GM18868 (cell line): ENCODE results near the gene ESPNL.
A peak's percentile ranks its signal among the peaks of the same experiment; 100 is the strongest.

Experiments
- ATAC-seq: cut with Tn5 transposase; IDR thresholded peaks from one replicate; pipeline ENCODE4 v1.9.1; 2021; ENCODE audit warnings: mild to moderate bottlenecking, moderate library complexity; ENCODE audit not compliant: unreplicated experiment

The ESPNL gene

DNA sequence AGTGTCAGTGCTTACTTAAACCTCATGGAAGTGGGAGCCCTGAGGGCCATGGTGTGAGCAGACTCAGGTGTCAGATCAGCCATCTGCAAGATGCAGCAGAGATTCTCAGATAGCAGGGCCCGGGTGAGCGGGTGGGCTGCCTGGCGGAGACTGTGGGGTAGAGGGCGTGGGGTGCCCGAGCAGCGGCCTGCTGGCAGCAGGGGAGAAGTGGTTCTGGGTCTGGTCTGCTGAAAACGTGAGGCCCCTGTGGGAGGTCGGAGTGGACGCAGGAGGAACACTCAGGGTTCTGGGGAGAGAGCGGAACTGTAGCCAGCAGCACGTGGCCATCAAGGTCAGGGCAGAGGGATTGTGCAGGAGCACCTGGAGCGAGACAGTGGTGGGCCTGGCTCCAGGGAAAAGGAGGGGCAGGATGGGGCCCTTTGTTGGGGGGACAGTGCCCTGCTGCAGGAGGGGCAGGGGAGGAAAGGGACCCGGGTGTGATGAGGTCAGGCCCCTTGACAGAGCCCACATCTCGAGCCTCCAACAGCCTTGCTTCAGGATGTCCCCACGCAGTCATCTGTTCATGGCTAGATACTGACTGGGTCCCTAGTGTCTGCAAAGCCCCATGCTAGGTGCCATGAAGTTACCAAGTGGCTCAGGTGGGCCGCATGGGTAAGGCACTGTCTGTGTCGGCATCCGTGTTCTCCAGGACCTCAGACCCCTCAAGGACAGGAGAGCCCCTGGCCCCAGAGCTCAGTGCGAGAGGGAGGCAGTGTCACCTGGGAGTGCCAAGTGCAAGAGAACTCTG is 2.7 kb upstream of the ESPNL start:
- no peak for ATAC-seq

DNA sequence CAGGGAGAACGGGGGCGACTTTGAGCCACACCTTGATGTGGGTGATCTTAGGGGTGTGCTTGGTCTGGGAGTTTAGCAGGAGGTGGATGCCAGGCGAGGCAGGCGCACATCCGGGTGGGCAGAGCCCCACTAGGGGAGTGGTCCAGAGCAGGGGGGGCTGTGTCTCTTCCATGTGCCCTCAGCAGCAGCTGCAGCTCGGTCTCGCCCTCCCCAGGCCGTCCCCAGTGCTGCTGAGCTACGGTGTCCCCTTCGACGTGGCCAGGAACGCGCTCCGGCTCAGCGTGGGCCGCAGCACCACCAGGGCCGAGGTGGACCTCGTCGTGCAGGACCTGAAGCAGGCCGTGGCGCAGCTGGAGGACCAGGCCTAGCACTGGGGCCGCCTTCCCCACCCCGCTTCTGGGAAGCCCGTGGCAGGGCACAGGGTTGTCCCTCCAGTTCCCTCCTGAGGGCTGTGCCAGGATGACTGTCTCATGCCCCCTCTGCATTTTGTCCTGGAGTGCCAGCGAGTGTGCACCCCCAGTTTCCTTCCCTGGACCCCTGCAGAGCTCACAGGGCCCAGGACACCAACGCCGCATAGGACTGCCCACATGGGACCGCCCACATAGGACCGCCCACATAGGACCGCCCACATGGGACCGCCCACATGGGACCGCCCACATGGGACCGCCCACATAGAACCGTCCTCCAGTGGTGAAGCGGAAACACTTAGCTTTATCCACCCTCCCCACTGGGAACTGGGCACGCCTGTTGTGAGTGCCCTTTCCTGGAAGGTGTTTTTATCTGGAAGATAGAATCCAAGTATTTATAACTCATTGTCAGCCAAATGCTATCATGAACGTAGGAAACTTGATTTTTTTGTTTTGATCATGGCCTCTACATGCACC is 1.9 kb upstream of the ESPNL start:
- ATAC-seq = peak; percentile 74

DNA sequence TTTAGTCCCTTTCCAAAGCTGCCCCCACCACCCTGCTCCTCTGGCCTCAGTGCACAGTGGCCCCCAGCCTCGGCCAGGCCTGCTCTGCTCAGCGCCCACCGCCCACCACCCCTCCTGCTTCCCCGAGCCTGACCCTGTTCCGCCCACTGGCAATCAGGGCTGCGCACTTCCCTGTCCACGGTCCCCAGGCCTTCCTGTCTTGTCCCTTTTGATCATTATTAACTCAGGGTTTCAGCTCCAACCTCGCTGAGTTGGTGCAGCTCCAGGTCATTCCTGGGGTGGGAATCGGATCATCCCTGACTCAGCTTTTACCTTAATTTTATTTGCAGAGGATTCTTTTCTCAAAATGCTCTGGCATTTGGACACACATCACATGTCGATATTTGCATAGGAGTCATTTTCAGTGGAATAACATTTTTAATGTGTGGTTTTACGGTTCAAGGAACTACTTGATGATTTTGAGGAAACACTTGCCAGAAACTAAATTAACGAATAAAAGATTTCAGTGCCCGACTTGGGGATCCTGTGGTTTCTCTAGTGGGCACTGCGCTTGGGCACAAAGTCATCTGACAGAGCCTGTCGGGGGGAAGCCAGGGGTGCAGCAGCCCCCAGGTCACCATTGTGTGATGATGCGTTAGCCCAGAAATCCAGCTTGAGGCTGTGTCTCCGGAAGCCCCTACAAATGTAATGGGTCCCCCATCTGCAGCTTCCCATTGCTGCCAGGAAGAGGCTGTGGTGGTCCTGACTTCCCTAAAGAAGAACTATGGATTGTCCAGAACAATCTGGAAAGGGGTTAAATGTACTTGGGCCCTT is 1.0 kb upstream of the ESPNL start:
- ATAC-seq = peak; percentile 18

DNA sequence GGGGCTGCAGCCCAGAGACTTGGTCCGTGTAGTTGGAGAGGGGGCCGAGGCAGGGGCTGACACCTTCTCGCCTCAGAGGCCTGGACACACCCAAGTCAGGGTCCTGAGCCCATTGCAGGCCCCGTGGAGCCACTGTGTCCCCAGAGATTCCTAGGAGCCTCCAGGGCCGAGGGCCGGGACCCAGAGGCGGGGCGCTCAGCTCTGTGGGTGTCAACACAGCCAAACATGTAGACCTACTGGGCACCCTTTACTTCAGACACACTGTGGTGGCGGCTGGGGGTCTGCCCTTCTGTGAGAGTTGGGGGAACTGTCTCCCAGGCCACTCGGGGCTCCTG is 459 bp upstream of the ESPNL start:
- no peak for ATAC-seq

DNA sequence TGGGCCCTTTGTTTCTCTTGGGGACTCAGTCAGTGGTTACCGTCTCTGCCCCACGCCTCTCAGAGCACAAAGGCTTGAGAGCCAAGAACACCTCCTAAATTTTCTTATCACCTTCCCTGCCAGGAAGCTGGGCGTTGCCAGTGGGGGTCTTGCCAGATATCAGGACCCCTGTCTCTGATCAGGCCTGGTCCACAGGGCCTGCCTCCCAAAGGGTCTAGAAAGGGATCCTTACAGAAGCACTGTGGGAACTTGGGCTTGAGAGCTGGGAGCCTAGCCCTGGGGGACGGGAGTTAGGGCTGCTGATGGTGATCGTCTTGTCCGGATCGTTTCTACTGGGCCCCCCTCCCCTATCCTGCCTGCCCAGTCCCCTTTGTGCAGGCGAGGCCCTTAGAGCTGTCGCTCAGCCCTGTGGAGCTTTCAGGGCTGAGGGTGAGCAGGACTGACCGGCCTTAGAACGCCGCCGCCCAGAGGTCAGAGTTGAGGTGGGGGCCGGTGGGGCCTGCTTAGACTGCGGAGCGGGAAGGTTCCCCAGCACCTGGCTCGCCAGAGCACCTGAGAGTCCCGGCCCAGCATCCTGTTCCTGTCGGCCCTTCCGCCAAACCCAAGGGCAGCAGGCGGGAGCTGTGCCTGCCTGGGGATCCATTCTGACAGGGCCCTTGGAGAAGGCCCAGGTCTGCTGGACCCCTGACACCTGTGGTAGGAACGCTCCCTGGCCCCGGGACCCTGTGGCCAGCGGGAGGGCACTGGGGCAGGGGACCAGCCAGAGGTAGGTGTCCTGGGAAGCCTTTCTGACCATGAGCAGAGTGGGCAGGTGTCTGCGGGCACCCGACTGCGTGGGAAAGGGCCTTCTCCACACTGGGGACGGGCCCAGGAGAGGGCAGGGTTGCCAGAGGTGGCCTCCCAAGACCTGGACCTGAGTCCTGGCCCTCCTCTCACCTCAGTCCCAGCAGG is 956 bp downstream of the ESPNL start:
- ATAC-seq = no peak

DNA sequence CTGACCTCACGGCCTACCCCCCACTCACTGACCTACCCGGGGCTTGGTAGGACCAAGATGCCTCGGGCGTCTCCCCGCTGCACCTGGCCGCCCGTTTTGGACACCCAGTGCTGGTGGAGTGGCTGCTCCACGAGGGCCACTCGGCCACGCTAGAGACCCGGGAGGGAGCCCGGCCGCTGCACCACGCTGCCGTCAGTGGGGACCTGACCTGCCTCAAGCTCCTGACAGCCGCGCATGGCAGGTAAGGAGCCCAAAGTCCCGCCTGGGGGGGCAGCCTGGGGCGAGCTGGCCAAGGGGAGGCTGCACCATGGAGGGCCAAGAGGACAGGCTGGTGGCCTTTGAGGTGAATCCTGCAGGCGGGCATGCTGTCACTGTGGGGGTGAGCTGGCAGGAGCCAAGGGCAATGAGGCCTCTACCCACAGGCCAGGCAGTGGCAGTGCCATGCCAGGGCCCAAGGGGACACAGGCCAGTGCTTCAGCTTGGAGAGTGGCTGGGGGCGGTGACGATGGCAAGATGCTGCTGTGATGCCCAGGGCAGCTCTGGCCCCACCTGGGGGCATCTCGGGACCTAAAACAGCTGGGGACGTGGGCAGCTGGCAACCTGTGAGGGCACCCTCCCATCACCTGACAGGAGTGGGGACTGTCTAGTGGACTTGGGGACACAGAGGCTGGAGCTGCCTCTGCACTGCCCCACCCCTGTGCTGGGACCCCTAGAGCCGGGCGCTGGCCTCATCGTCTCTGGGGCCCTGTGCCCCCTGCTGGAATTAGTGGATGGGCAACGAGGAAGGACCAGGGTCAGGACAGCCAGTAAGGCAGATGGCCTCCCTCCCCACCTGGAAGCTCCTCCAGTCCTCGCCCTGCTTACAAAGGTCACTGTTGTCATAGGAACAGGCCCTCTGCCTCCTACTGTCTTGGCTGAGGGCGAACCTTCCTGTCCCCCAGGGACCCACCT is 2.0 kb downstream of the ESPNL start:
- no peak for ATAC-seq

DNA sequence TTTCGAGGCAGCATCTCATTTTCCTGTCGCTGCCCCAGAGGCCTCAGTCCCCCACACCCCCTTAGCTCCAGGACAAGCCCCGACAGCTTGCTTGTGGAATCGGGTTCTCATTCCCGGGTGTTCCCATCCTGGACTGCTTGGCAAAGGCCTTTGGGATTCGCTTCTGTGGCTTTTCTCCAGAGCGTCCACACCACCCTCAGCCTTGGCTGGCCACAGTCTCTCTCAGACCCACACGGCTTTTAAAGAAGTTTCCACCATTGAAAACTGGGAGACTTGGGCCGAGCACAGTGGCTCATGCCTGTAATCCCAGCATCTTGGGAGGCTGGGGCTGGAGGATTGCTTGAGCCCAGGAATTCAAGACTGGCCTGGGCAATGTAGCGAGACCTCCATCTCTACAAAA is 2.7 kb downstream of the ESPNL start:
- ATAC-seq = no peak

DNA sequence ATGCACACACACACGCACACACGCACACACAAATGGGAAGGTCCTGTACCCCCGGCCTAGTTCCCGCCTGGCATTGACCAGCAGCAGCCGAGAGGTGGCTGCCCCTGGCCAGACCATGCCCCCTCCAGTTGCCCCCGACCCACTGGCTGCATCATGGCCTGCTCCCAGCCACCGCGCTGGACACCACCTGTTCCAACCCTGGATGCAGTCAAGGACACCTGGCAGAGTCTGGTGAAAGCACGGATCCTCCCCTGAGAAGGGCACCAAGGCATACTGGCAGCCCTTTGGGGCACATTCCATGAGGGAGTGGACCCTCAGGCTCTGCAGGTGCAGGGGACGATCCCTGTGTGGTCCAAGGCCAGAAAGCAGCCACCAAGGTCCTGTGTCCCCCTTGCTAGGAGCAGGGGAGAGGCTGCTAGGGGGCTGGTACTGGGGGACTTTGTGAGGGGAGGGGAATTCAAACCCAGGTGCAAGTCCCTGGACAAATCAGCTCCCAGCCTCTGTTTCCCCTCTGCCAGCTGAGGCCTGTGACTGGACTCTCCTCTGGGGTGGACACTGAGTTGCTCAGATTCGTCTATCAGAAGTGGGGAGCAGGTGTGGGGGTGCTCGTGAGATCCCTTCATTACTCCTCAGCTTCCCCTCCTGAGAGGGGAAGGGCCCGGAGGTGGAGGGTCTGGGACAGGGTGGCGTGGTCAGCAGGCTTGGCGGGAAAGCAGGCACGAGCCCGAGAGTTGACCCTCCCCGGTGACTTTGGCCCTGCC is 3.5 kb downstream of the ESPNL start:
- no peak for ATAC-seq

DNA sequence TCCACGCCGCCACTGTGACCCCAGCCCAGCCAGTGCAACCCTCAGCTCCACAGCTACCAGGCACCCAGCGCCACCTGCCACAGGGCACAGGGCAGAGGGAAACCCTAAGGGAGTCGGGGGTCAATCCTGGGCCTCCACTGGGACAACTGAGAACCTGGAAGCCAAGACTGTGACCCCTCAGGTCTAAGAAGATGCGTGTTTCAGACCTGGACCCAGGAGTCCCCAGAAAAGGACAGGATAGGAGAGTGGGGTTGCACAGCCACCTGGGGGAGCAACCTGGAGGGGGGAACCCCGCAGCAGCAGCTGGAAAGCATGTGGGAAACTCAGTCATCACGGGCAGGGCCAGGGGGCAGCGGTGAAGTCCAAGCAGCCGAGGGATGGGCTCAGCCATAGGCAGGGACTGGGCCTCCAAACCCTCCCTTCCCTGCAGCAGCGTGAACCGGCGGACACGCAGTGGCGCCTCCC is 4.1 kb downstream of the ESPNL start:
- ATAC-seq = no peak

DNA sequence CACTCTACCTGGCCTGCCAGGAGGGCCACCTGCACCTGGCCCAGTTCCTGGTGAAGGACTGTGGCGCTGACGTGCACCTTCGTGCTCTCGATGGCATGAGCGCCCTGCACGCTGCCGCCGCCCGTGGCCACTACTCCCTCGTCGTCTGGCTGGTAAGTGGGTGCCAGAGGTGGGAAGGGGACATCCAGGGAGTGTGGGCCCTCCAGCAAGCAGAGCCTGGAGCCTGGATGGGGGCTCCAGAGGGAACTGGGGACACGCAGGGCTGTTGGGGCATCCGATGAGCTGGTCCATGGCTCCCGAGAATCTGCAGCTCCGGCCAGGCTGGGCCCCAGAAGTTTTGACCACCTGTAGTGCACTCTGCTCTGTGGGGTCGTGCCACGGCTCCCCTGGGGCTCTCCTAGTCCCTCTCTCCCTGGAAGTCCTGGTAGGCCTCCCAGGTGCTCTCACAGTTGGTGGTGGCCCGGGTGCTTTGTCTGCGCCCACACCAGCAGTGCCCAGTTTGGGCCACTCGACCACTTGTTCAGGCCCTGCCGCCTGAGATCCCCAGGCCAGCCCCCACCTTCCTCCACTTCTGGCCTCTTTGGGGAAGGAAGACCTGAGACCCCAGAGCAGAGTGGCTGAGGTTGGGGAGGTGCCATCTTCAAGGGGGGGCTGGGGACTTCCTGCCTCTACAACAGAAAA is 4.7 kb downstream of the ESPNL start:
- ATAC-seq = no peak

DNA sequence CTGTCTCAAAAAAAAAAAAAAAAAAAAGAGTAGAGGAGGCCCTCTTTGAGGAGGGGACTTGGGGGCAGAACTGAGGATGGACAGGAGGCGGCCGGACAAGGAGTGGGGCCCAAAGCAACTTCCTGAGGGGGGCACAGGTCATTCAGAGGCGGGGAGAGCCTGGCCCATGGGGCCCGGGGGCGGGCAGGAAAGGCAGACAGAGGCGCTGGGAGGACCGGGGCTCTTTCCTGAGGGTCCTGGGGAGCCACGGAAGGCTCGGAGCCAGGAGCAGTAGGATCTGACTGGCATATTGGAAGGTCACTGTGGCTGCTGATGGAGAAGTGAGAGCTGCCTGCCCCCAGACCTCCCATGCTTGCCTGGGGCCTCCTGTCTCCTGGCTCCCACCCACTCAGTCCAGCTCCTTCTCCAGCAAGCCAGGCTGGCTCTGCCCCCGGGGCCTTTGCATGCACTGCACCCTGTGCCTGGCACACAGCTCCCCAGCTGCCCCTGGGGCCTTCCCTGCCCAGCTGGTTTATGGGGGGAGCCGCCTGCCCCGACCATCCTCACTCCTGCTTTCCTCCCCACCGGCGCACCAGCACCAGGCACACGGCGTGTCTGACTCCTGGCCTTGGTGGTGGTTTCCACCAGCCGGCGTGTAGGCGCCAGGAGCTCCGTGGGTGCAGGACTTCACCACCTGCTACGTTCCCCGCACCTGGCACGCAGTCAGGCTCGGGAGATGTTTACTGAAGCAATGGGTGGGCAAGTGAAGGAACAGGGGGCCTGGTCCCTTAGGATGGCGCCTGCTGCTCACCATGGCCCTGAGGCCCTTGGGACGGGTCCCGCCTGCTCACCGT is 5.6 kb downstream of the ESPNL start:
- ATAC-seq = no peak

DNA sequence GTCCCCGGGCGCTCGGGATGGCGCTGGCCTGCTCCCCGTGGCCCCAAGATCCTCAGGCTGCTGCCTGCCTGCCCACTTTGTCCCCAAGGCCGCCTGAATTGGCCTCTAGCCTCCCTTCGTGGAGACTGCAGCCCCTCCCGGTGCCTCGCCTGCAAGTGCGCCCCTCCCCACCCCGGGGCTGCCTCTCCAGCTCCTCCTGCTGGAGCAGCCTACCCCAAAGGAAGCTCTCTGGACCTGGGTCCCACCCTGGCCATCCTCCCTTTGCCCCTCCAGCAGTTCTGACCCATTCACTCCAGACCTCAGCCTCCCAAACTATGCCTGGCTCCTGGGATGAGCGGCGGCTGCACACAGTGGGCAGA is 6.2 kb downstream of the ESPNL start:
- ATAC-seq = no peak

DNA sequence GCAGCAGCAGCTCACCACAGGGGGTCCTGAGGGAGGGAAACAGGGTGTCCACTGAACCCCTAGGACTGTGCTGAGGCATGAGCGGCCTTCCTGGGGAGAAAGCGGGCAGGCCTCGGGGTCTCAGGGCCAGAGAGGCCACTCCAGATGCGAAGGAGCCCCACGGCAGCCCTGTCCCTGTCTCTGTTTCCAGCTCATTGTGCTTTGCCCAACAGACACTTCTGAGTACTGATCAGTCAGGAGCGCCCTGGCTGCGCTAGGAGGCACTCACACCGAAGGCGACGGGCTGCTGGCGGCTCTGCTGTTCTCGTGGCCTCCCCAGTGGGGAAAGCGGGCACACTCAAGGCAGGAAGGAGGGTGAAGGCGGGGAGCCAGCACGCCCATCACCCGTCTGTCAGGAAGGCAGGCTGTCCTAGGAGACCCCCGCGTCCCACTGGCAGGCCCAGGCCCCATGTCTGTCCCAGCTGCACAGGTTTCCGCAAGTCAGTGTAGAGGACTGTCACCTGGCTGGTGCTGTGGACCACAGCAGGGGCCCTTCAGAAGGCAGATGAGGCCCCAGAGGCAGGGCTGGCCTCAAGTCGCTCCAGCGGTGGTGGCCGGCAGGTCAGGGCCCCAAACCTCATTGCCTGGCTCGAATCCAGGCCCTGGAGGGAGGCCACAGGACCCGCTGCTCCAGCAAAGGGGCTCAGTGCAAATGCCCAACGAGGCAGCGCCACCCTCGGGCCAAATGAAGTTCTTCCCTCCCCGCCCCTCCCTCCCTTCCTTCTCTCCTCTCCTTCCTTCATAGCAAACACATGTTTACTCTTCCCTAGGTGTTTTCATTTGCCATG is 6.8 kb downstream of the ESPNL start:
- no peak for ATAC-seq

DNA sequence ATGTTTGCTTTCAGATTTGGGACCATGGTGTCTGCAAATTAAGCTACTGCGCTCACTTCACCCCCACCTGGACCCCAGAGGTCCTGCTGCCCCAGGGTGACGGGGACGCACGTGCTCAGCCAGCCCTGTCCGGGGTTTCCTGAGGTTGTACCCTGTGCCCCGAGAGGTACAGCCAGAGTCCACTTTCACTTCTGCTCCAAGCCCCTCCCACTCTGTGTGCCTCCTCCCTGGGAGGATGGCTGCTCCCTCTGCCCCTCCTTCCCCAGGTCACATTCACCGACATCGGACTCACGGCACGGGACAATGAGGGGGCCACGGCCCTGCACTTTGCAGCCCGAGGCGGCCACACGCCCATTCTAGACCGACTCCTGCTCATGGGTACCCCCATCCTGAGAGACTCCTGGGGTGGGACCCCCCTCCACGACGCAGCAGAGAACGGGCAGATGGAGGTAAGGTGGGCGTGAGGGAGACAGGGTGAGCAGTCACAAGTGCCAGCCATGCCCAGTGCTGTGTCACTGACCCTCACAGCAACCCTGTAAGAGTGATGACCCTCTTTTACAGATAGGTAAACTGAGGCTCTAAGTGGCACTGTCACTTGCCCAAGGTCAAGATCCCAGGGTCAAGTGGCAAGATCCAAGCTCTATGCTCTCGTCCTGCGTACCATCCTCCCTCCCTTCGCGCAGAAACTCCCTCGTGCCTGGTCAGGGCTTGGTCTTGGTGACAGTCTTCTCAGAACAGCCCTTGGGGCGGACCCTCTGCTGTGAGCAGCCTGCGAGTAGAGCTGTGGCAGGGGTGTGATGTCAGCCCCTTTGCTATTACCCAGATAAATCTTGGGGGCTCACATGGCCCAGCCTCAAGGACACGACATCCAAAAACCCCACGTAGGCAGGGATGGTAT is 7.6 kb downstream of the ESPNL start:
- peak; percentile 75 for ATAC-seq
